GM12878 (cell line): Measurements from ENCODE around the gene ENOX1. TPM values are rescaled to one million over a fixed set of nuclear protein-coding genes. Genes with fewer than 3 reads are reported as not detected.

Experiments
- ASH2L ChIP-seq: fragments of 300-600, 200-600 bp; sonication (generic); IDR thresholded peaks from 2 replicates; pipeline ENCODE4 v1.6.1; 2017; ENCODE audit warnings: low read depth, mild to moderate bottlenecking, borderline replicate concordance
- CBX3 ChIP-seq: fragments of 200-600 bp; sonication (generic); IDR thresholded peaks from 2 replicates; pipeline ENCODE4 v1.6.1; 2016; ENCODE audit warnings: low read depth, borderline replicate concordance
- EP300 ChIP-seq, 2 experiments: fragments of 150-350 bp in 1 of 2; IDR thresholded peaks; 2 replicates each; pipeline ENCODE4 v1.6.1; 2011 to 2012; ENCODE audit warnings: low read depth in 2 of 2, low read length in 2 of 2, borderline replicate concordance in 1 of 2, improper control_type of control experiment in 1 of 2, inconsistent platforms in 1 of 2; ENCODE audit not compliant: control insufficient read depth in 1 of 2
- HCFC1 ChIP-seq: fragments of 150-350 bp; IDR thresholded peaks from 2 replicates; pipeline ENCODE4 v1.6.1; 2014; ENCODE audit warnings: low read length
- MTA2 ChIP-seq: fragments of 450-650 bp; IDR thresholded peaks from 2 replicates; pipeline ENCODE4 v1.6.1; 2016; ENCODE audit warnings: low read depth, mild to moderate bottlenecking, moderate library complexity
- POLR2AphosphoS2 ChIP-seq: IDR thresholded peaks from 2 replicates; pipeline ENCODE4 v1.6.1; 2011; ENCODE audit warnings: low read depth, mild to moderate bottlenecking, low read length, improper control_type of control experiment, moderate library complexity
- RAD21 ChIP-seq: IDR thresholded peaks from 2 replicates; pipeline ENCODE4 v1.6.1; 2011; ENCODE audit warnings: mild to moderate bottlenecking, low read depth, low read length, moderate library complexity; ENCODE audit not compliant: insufficient read depth
- polyA plus RNA-seq, 11 experiments: library from polyadenylated mRNA; depleted of rRNA in 4 of 11; unstranded in 6 of 11; stranded (reverse) in 5 of 11; fragments of >200 nt; fragmentation: Nextera tagmentation in 4 of 11; fragmentation: Illumina TruSeq in 1 of 11; extraction: Ambion mirVana in 4 of 11; extraction: Trizol in 1 of 11; gene quantifications; 1 replicate in 1 of 11; 2 replicates in 10 of 11; pipeline versions ENCODE4 v1.2.1 to v1.2.3, GENCODE V29; 2011 to 2016; ENCODE audit warnings: inconsistent platforms in 2 of 11, missing spikeins in 2 of 11, low read depth in 1 of 11
- total RNA-seq, 4 experiments: library from RNA; depleted of rRNA in 3 of 4; stranded (reverse); fragments of >200 nt in 3 of 4; fragmentation: Illumina TruSeq in 1 of 4; extraction: Trizol in 1 of 4; gene quantifications; 2 replicates each; pipeline versions ENCODE4 v1.2.1 to v1.2.3, GENCODE V29; 2013 to 2021
- TF ChIP-seq, protein P1 (sequence below): fragments of 450-650 bp; formaldehyde crosslinking; IDR thresholded peaks from 2 replicates; pipeline ENCODE4 v1.4.0; 2020; ENCODE audit warnings: mild to moderate bottlenecking, moderate library complexity
- TF ChIP-seq, protein P2 (sequence below): IDR thresholded peaks from 2 replicates; pipeline ENCODE4 v1.6.1; 2011; ENCODE audit warnings: low read depth, low read length, improper control_type of control experiment, borderline replicate concordance
- TF ChIP-seq, protein P3 (sequence below): IDR thresholded peaks from 2 replicates; pipeline ENCODE4 v1.6.1; 2011; ENCODE audit warnings: borderline replicate concordance, low read depth, mild to moderate bottlenecking, moderate library complexity, mixed read lengths, low read length; ENCODE audit not compliant: insufficient read depth; ENCODE audit errors: extremely low read length

Gene ENOX1
- total and polyA plus RNA-seq, 10 of the 15 experiments (the other 5 are each of a cell fraction or from before 2014, with no cell fraction given): 0.11 to 0.26 (median 0.15) TPM

DNA sequence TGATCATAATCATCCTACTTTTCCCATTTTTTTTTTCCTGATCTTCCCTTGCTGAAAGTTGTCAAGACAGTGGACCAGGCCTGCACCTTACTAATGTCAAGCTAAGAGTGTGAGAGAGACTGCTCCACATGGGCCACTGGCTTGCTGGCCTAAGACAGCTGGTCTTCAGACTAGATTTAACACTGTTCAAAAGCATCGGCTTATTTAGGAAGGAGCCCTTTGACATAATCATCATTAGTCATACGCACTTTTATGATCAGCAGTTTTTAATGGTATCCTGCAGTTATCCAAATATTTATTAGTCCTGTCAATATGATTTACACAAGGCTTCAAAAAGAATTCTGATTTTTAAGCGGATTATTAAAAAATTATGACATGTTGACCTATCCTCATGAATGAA, 492.8 kb downstream of the ENOX1 start (continued):
- no peak for TF ChIP-seq EP300 (IDR thresholded peaks at IDR 0.05; ENCODE audit: borderline replicate concordance in 1 of 2, control insufficient read depth in 1 of 2, low read depth in 2 of 2, low read length in 2 of 2)
- no peak for TF ChIP-seq MTA2
- TF ChIP-seq CBX3: no peak
- no peak for TF ChIP-seq POLR2AphosphoS2
- TF ChIP-seq ASH2L: no peak
- TF ChIP-seq RAD21: no peak
- TF ChIP-seq, protein P1, sequence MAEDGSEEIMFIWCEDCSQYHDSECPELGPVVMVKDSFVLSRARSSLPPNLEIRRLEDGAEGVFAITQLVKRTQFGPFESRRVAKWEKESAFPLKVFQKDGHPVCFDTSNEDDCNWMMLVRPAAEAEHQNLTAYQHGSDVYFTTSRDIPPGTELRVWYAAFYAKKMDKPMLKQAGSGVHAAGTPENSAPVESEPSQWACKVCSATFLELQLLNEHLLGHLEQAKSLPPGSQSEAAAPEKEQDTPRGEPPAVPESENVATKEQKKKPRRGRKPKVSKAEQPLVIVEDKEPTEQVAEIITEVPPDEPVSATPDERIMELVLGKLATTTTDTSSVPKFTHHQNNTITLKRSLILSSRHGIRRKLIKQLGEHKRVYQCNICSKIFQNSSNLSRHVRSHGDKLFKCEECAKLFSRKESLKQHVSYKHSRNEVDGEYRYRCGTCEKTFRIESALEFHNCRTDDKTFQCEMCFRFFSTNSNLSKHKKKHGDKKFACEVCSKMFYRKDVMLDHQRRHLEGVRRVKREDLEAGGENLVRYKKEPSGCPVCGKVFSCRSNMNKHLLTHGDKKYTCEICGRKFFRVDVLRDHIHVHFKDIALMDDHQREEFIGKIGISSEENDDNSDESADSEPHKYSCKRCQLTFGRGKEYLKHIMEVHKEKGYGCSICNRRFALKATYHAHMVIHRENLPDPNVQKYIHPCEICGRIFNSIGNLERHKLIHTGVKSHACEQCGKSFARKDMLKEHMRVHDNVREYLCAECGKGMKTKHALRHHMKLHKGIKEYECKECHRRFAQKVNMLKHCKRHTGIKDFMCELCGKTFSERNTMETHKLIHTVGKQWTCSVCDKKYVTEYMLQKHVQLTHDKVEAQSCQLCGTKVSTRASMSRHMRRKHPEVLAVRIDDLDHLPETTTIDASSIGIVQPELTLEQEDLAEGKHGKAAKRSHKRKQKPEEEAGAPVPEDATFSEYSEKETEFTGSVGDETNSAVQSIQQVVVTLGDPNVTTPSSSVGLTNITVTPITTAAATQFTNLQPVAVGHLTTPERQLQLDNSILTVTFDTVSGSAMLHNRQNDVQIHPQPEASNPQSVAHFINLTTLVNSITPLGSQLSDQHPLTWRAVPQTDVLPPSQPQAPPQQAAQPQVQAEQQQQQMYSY: no peak
- no peak for TF ChIP-seq HCFC1
- TF ChIP-seq, protein P2, sequence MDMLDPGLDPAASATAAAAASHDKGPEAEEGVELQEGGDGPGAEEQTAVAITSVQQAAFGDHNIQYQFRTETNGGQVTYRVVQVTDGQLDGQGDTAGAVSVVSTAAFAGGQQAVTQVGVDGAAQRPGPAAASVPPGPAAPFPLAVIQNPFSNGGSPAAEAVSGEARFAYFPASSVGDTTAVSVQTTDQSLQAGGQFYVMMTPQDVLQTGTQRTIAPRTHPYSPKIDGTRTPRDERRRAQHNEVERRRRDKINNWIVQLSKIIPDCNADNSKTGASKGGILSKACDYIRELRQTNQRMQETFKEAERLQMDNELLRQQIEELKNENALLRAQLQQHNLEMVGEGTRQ: no peak
- TF ChIP-seq, protein P3, sequence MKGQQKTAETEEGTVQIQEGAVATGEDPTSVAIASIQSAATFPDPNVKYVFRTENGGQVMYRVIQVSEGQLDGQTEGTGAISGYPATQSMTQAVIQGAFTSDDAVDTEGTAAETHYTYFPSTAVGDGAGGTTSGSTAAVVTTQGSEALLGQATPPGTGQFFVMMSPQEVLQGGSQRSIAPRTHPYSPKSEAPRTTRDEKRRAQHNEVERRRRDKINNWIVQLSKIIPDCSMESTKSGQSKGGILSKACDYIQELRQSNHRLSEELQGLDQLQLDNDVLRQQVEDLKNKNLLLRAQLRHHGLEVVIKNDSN: no peak
